ENCODE measurements around the gene MVB12B. TPM values are rescaled to one million over a fixed set of nuclear protein-coding genes. Genes with fewer than 3 reads are reported as not detected.

The MVB12B gene
- total and polyA plus RNA-seq, 2 of the 4 experiments (the other 2 are of a cell fraction), result 2.0 to 4.0 TPM

DNA sequence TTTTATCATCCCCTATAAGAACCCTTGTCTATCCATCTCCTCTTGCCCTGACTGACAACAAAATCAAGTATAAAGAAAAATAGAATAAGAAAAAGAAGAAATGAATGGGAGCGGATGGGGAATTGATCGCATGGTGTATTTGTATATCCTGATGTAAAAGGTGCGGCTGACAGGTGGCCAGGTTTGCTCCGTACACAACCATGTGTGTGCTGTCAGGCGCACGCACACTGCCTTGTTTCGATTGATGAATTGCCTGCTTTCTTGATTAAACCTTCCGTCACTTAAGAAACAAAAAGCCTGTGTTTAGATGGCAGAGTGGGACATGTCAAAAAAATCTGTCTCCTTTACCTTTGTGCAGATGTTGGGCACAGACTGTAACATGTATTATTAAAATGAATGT lies 102.6 kb downstream of the MVB12B start:
- no peak overlapping the region for H4K5ac ChIP-seq (ENCODE audit: low read depth, low read length)
- ATAC-seq (ENCODE audit: low read depth), result no peak
- no peak overlapping the region for H3K23ac ChIP-seq (ENCODE audit: low read depth, low read length)
- H2BK15ac ChIP-seq (ENCODE audit: low read depth, low read length), result no peak overlapping the region
- no peak overlapping the region for H2AFZ ChIP-seq (replicated peaks; ENCODE audit: low read length, poor library complexity)
- no peak overlapping the region for H3K4me3 ChIP-seq (ENCODE audit: insufficient read depth, low read depth, low read length)
- H3K36me3 ChIP-seq (ENCODE audit: control insufficient read depth, insufficient read depth, low read length), result peaks cover 2% of the 10 kb centered on the region; the same call in 1 of the 2 replicates
- H3K4me2 ChIP-seq (ENCODE audit: low read depth, low read length), result no peak overlapping the region
- no peak overlapping the region for H3K14ac ChIP-seq (replicated peaks; ENCODE audit: low read depth, low read length)
- no peak overlapping the region for H4K8ac ChIP-seq (ENCODE audit: low read depth in 2 of 2, low read length in 2 of 2)
- H3K4ac ChIP-seq (ENCODE audit: low read depth, low read length), result no peak overlapping the region
- H2AK5ac ChIP-seq (ENCODE audit: low read depth, low read length), result no peak overlapping the region
- H3K9me1 ChIP-seq (ENCODE audit: insufficient read depth, low read length), result no peaks in the 10 kb centered on the region
- dilution Hi-C loops (cut with HindIII; ENCODE audit: low sequenced_read_pairs, unreplicated experiment), result no loop called here
- BruUV-seq (replicated peaks), result no TSS peak
- no peak overlapping the region for H3K56ac ChIP-seq (ENCODE audit: extremely low read depth, insufficient read depth, low read length)
- H2BK20ac ChIP-seq (ENCODE audit: low read depth, low read length), result no peak overlapping the region
- no peak for DNase-seq
- no peak overlapping the region for H2BK5ac ChIP-seq (ENCODE audit: low read depth, low read length, poor library complexity, severe bottlenecking)
- H3K9me3 ChIP-seq (ENCODE audit: control insufficient read depth, insufficient read depth, low read length), result no peaks in the 10 kb centered on the region
- no peaks in the 10 kb centered on the region for H3K27me3 ChIP-seq (ENCODE audit: control insufficient read depth, insufficient read depth, low read length)
- H4K91ac ChIP-seq (ENCODE audit: insufficient read depth, low read depth, low read length), result no peak overlapping the region
- H3K27ac ChIP-seq (ENCODE audit: insufficient read depth, low read length), result no peak overlapping the region
- intact Hi-C loops (cut with micrococcal nuclease), result no loop called here
- no peak overlapping the region for H2BK120ac ChIP-seq (ENCODE audit: low read depth, low read length)
- H2AK9ac ChIP-seq (replicated peaks; ENCODE audit: low read depth, low read length, poor library complexity), result no peak overlapping the region
- no peaks in the 10 kb centered on the region for H4K20me1 ChIP-seq (ENCODE audit: insufficient read depth, low read length)
- ChIA-PET POLR2A (ENCODE audit: unreplicated experiment) (no interaction called here), CTCF (no interaction called here)
- WGBS, 2 experiments (ENCODE audit: extremely low coverage in 2 of 2, insufficient read length in 1 of 2), result 100% methylated on average over 3 of the region's 8 CpGs; no CpG with 5 or more reads in 1 of the 2 experiments
- H3K9ac ChIP-seq (ENCODE audit: low read depth, low read length), result no peak overlapping the region
- H3K4me1 ChIP-seq (ENCODE audit: control insufficient read depth, insufficient read depth, low read length), result no peaks in the 10 kb centered on the region
- no peaks in the 10 kb centered on the region for H3K79me1 ChIP-seq (ENCODE audit: low read depth in 1 of 2, low read length in 2 of 2)
- in situ Hi-C loops (cut with MboI; ENCODE audit: low sequenced_read_pairs), result no loop called here
- no peak overlapping the region for H3K18ac ChIP-seq (ENCODE audit: low read depth, low read length)
- TF ChIP-seq CEBPB (IDR thresholded peaks at IDR 0.05; ENCODE audit: low read depth, low read length) (no peak), MAZ (IDR thresholded peaks at IDR 0.05; ENCODE audit: borderline replicate concordance, low read depth, low read length) (no peak), MXI1 (IDR thresholded peaks at IDR 0.05; ENCODE audit: borderline replicate concordance, low read depth, low read length) (no peak), FOS (IDR thresholded peaks at IDR 0.05; ENCODE audit: low read depth, low read length) (no peak), SMC3 (IDR thresholded peaks at IDR 0.05; ENCODE audit: low read depth, low read length) (no peak), RFX5 (IDR thresholded peaks at IDR 0.05; ENCODE audit: low read depth, low read length) (no peak), POLR2A (IDR thresholded peaks at IDR 0.05; ENCODE audit: low read depth, low read length) (no peak), MAFK (IDR thresholded peaks at IDR 0.05; ENCODE audit: low read depth, low read length) (no peak), CHD1 (IDR thresholded peaks at IDR 0.05; ENCODE audit: low read depth, low read length) (no peak), RCOR1 (IDR thresholded peaks at IDR 0.05; ENCODE audit: insufficient replicate concordance, low read length) (no peak), BHLHE40 (IDR thresholded peaks at IDR 0.05; ENCODE audit: low read depth, low read length) (no peak), RAD21 (IDR thresholded peaks at IDR 0.05; ENCODE audit: low read length) (no peak), NFE2L2 (IDR thresholded peaks at IDR 0.05; ENCODE audit: low read depth, low read length) (no peak)
- TF ChIP-seq, protein P1, sequence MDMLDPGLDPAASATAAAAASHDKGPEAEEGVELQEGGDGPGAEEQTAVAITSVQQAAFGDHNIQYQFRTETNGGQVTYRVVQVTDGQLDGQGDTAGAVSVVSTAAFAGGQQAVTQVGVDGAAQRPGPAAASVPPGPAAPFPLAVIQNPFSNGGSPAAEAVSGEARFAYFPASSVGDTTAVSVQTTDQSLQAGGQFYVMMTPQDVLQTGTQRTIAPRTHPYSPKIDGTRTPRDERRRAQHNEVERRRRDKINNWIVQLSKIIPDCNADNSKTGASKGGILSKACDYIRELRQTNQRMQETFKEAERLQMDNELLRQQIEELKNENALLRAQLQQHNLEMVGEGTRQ (IDR thresholded peaks at IDR 0.05; ENCODE audit: low read depth, low read length), result no peak
- TF ChIP-seq, protein P2, sequence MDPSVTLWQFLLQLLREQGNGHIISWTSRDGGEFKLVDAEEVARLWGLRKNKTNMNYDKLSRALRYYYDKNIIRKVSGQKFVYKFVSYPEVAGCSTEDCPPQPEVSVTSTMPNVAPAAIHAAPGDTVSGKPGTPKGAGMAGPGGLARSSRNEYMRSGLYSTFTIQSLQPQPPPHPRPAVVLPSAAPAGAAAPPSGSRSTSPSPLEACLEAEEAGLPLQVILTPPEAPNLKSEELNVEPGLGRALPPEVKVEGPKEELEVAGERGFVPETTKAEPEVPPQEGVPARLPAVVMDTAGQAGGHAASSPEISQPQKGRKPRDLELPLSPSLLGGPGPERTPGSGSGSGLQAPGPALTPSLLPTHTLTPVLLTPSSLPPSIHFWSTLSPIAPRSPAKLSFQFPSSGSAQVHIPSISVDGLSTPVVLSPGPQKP (IDR thresholded peaks at IDR 0.05; ENCODE audit: borderline replicate concordance, low read depth, low read length), result no peak
- TF ChIP-seq, protein P3, sequence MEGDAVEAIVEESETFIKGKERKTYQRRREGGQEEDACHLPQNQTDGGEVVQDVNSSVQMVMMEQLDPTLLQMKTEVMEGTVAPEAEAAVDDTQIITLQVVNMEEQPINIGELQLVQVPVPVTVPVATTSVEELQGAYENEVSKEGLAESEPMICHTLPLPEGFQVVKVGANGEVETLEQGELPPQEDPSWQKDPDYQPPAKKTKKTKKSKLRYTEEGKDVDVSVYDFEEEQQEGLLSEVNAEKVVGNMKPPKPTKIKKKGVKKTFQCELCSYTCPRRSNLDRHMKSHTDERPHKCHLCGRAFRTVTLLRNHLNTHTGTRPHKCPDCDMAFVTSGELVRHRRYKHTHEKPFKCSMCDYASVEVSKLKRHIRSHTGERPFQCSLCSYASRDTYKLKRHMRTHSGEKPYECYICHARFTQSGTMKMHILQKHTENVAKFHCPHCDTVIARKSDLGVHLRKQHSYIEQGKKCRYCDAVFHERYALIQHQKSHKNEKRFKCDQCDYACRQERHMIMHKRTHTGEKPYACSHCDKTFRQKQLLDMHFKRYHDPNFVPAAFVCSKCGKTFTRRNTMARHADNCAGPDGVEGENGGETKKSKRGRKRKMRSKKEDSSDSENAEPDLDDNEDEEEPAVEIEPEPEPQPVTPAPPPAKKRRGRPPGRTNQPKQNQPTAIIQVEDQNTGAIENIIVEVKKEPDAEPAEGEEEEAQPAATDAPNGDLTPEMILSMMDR (conservative IDR thresholded peaks at IDR 0.05; ENCODE audit: low read depth, low read length), result no peak
